PC-3 (cell line): ENCODE measurements around the gene LHCGR. TPM values are rescaled to one million over a fixed set of nuclear protein-coding genes. Genes with fewer than 3 reads are reported as not detected.

Experiments
- ATAC-seq: fragments of 200-7000 bp; cut with Tn5 transposase; 2 replicates; pipeline ENCODE4 v1.9.1; 2020; ENCODE audit warnings: mild to moderate bottlenecking, moderate library complexity
- BruUV-seq: library from RNA; stranded (reverse); fragments of 400-500 nt; replicated peaks from 2 replicates; lab custom pipeline; 2021; lab: Mats Ljungman, UMichigan
- CTCF ChIA-PET: fragments of 300-600 bp; sonication (Branson Sonifier 250); formaldehyde crosslinking; loops from one replicate; lab custom pipeline; 2022; ENCODE audit warnings: antibody characterized with exemption; lab: Charles Lee
- POLR2A ChIA-PET: fragments of 300-600 bp; sonication (Branson Sonifier 250); formaldehyde crosslinking; loops from one replicate; lab custom pipeline; 2022; ENCODE audit warnings: antibody characterized with exemption; ENCODE audit not compliant: unreplicated experiment; lab: Charles Lee
- DNase-seq: peaks from one replicate; pipeline ENCODE4 v3.0.0-alpha.2; 2015
- H2AFZ ChIP-seq: fragments of 300-600 bp; sonication (generic); 2 replicates; pipeline ENCODE4 v1.6.0; 2016; ENCODE audit warnings: antibody characterized with exemption, low read length
- H3F3A ChIP-seq: fragments of 300-600 bp; sonication (generic); one replicate; pipeline ENCODE4 v1.6.0; 2017; ENCODE audit warnings: antibody characterized with exemption, low read length, control low read depth, mild to moderate bottlenecking; ENCODE audit not compliant: unreplicated experiment
- H3K27ac ChIP-seq: fragments of 300-600 bp; sonication (generic); 2 replicates; pipeline ENCODE4 v1.5.1; 2016; ENCODE audit warnings: mild to moderate bottlenecking, low read length
- H3K27me3 ChIP-seq: fragments of 300-600 bp; sonication (generic); 2 replicates; pipeline ENCODE4 v1.6.1; 2016; ENCODE audit warnings: low read length, mixed read lengths
- H3K36me3 ChIP-seq: fragments of 300-600 bp; sonication (generic); 2 replicates; pipeline ENCODE4 v1.6.1; 2016; ENCODE audit warnings: low read depth, mixed run types, low read length, mixed read lengths
- H3K4me1 ChIP-seq: fragments of 300-600 bp; sonication (generic); 2 replicates; pipeline ENCODE4 v1.5.1; 2016; ENCODE audit warnings: low read length; ENCODE audit not compliant: insufficient read depth
- H3K4me2 ChIP-seq: fragments of 300-600 bp; sonication (generic); 2 replicates; pipeline ENCODE4 v1.6.0; 2016; ENCODE audit warnings: low read length
- H3K4me3 ChIP-seq: fragments of 300-600 bp; sonication (generic); 2 replicates; pipeline ENCODE4 v1.5.1; 2016; ENCODE audit warnings: mild to moderate bottlenecking, low read length, mixed read lengths
- H3K79me2 ChIP-seq: fragments of 300-600 bp; sonication (generic); 2 replicates; pipeline ENCODE4 v1.6.1; 2017; ENCODE audit warnings: low read length, mixed read lengths
- H3K9ac ChIP-seq: fragments of 300-600 bp; sonication (generic); 2 replicates; pipeline ENCODE4 v1.6.0; 2016; ENCODE audit warnings: mild to moderate bottlenecking, low read length
- H3K9me2 ChIP-seq: fragments of 300-600 bp; sonication (generic); replicated peaks from 2 replicates; pipeline ENCODE4 v1.6.1; 2016; ENCODE audit warnings: mixed run types, low read length, mixed read lengths
- H3K9me3 ChIP-seq: fragments of 300-600 bp; sonication (generic); 2 replicates; pipeline ENCODE4 v1.6.1; 2016; ENCODE audit warnings: low read length, mixed read lengths
- H4K20me1 ChIP-seq: fragments of 300-600 bp; sonication (generic); 2 replicates; pipeline ENCODE4 v1.6.1; 2016; ENCODE audit warnings: low read length, mixed read lengths
- EZH2 ChIP-seq: fragments of 300-600 bp; sonication (generic); IDR thresholded peaks from one replicate; pipeline ENCODE4 v1.6.1; 2017; ENCODE audit warnings: antibody characterized with exemption, mild to moderate bottlenecking, low read length; ENCODE audit not compliant: unreplicated experiment
- EZH2phosphoT487 ChIP-seq: fragments of 300-600 bp; sonication (generic); IDR thresholded peaks from 2 replicates; pipeline ENCODE4 v1.6.1; 2018; ENCODE audit warnings: mild to moderate bottlenecking, antibody characterized with exemption, low read length, borderline replicate concordance
- intact Hi-C: fragments of 100-400 bp; cut with micrococcal nuclease; formaldehyde crosslinking; loops from 2 replicates; pipeline ENCODE4 v1.9.0; 2023
- total RNA-seq: library from RNA; depleted of rRNA; stranded (reverse); fragments of >200 nt; gene quantifications from 2 replicates; pipeline ENCODE4 v1.2.3, GENCODE V29; 2014
- TF ChIP-seq, protein P1 (sequence below): fragments of 300-600 bp; sonication (generic); conservative IDR thresholded peaks from 2 replicates; pipeline ENCODE4 v1.5.1; 2017; ENCODE audit warnings: antibody characterized with exemption, low read depth, mild to moderate bottlenecking, low read length

The LHCGR gene
- total RNA-seq, 1 experiment from 2014 or later, result not detected

DNA sequence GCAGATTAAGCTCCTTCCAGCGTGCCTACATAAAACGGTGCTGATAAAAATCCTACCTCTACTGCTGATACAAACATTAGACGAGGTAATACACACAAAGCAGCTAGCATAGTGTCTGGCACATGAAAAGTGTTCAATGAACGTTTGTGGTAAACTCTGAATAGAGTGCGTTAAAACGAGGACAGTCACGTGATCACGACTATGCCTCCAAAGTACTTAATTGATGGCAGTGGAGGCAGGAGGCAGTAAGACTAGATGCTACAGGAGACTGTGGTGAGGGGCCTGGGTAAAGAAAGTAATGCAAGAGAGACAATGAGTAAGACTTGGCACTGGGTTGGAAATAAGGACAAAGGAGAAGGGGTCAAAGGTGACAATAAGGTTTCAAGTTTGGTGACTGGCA lies 32.1 kb upstream of the LHCGR start:
- H4K20me1 ChIP-seq, result no peaks in the 10 kb centered on the region
- H2AFZ ChIP-seq, result no peak overlapping the region
- no peak overlapping the region for H3K27ac ChIP-seq
- H3K36me3 ChIP-seq, result no peaks in the 10 kb centered on the region
- no peaks in the 10 kb centered on the region for H3F3A ChIP-seq
- TF ChIP-seq, protein P1, sequence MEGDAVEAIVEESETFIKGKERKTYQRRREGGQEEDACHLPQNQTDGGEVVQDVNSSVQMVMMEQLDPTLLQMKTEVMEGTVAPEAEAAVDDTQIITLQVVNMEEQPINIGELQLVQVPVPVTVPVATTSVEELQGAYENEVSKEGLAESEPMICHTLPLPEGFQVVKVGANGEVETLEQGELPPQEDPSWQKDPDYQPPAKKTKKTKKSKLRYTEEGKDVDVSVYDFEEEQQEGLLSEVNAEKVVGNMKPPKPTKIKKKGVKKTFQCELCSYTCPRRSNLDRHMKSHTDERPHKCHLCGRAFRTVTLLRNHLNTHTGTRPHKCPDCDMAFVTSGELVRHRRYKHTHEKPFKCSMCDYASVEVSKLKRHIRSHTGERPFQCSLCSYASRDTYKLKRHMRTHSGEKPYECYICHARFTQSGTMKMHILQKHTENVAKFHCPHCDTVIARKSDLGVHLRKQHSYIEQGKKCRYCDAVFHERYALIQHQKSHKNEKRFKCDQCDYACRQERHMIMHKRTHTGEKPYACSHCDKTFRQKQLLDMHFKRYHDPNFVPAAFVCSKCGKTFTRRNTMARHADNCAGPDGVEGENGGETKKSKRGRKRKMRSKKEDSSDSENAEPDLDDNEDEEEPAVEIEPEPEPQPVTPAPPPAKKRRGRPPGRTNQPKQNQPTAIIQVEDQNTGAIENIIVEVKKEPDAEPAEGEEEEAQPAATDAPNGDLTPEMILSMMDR, result no peak
- TF ChIP-seq EZH2phosphoT487, result no peak
- no peak for TF ChIP-seq EZH2
- ChIA-PET CTCF (no interaction called here), POLR2A (no interaction called here)
- no peaks in the 10 kb centered on the region; the same call in 1 of the 2 replicates for H3K27me3 ChIP-seq
- H3K4me1 ChIP-seq, result no peaks in the 10 kb centered on the region
- no peak overlapping the region for H3K9ac ChIP-seq
- H3K4me3 ChIP-seq, result no peak overlapping the region
- no peaks in the 10 kb centered on the region for H3K79me2 ChIP-seq
- H3K9me3 ChIP-seq, result no peaks in the 10 kb centered on the region
- ATAC-seq (no peak), DNase-seq (no peak)
- no peak overlapping the region for H3K4me2 ChIP-seq
- no TSS peak for BruUV-seq
- H3K9me2 ChIP-seq, result no peaks in the 10 kb centered on the region
- intact Hi-C loops, result no loop called here

DNA sequence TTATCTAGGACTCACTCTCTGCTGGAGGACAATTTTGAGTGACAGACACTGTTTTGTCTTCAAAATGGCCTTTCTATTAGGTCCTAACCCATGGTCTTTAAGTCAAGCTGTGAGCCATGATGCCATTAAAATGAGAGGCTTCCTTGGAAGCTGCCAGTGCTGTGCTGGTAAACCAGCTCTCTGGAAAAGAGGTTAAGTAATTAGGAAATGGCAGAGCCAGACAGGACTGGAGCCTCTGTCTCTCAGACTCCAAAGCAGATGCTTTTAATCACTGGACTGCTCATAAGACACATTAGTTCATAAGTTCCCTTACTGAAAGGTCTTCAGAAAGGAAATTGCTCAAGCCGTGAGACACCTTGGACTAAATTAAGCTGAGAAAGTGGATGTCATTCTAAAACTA lies 25.8 kb upstream of the LHCGR start:
- Histone ChIP-seq H3K27ac (no peak overlapping the region), H3K9me2 (no peaks in the 10 kb centered on the region), H4K20me1 (no peaks in the 10 kb centered on the region), H3K79me2 (no peaks in the 10 kb centered on the region), H2AFZ (no peak overlapping the region), H3K36me3 (no peaks in the 10 kb centered on the region), H3K4me2 (no peak overlapping the region), H3K27me3 (no peaks in the 10 kb centered on the region), H3K4me3 (no peak overlapping the region), H3K9me3 (no peaks in the 10 kb centered on the region), H3F3A (no peaks in the 10 kb centered on the region), H3K4me1 (no peaks in the 10 kb centered on the region), H3K9ac (no peak overlapping the region)
- ChIA-PET POLR2A (no interaction called here), CTCF (no interaction called here)
- no TSS peak for BruUV-seq
- intact Hi-C loops, result no loop called here
- no peak for DNase-seq
- TF ChIP-seq EZH2 (no peak), EZH2phosphoT487 (no peak)
- TF ChIP-seq, protein P1, result no peak
- no peak for ATAC-seq

DNA sequence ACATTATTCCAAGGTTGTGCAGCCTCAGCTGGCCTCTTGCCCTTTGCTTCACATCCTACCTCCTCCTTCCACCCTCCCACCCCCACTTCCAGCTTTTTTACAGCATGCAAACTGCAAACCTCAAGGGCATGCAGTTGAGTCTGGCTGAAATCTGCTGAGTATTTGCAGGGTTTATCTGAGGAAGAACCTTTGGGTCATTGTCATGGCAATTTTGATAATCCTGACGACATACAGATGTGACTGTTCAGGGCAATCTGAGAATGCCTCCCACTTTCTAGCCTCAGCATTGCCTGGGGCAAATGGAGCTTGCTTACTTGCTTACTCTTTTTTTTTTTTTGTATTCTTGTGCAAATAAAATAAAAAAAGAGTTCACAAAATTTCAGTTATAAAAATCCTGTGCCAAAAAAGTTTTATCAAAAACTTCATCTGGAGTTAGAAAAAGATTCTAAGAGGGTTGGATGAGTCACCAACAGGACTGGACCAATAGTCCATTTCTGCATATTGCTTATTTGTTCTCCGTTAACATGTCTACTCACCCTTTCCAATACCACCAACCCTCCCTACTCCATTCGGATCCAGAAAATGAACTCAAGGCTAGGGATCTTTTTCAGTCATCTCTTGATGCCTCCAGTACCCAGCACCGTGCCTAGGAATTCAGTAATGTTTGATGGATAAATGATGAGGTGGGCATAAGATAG lies 23.6 kb upstream of the LHCGR start:
- DNase-seq (no peak), ATAC-seq (no peak)
- ChIA-PET POLR2A (no interaction called here), CTCF (no interaction called here)
- BruUV-seq, result no TSS peak
- TF ChIP-seq EZH2phosphoT487 (no peak), EZH2 (no peak)
- TF ChIP-seq, protein P1, result no peak
- intact Hi-C loops, result no loop called here
- Histone ChIP-seq H3F3A (no peaks in the 10 kb centered on the region), H3K27me3 (no peaks in the 10 kb centered on the region), H2AFZ (no peak overlapping the region), H3K79me2 (no peaks in the 10 kb centered on the region), H3K9me2 (no peaks in the 10 kb centered on the region), H3K9ac (no peak overlapping the region), H4K20me1 (no peaks in the 10 kb centered on the region), H3K4me1 (no peaks in the 10 kb centered on the region), H3K27ac (no peak overlapping the region), H3K4me2 (no peak overlapping the region), H3K9me3 (no peaks in the 10 kb centered on the region), H3K4me3 (no peak overlapping the region), H3K36me3 (no peaks in the 10 kb centered on the region)
